ENCODE results near the gene PPL.

DNA sequence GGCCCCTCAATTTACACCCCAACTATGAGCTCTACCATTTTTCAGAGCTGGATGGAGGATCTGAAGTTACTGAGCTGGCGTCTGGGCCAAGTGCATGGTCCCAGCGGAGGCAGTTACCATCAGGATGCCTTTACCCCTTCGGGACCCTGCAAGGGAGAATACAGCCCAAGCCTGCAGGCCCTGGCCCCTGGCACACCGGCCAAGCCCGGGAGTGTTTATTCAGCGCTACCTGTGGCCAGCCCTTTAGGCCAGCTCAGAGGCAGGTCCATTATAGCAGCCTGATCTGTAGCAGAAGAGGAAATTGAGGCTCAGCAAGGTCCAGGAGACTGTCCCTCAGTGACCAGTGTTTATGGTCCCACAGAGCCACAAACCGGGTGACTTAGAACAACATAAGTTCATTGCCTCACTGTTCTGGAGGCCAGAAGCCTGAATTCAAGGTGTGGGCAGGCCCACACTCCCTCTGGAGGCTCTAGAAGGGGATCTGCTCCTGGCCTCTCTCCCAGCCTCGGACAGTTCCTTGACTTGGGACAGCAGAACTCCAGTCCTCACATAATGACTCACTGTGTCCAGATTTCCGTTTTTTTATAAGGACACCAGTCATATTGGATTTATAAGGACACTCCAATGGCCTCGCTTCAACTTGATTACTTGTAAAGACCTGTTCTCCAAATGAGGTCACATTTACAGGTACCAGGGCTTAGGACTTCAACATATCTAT, 29.9 kb upstream of the PPL start:
- TF ChIP-seq EP300 (IDR thresholded peaks at IDR 0.05) (no peak), POLR2A (IDR thresholded peaks at IDR 0.05) (no peak)
- TF ChIP-seq, protein P1, sequence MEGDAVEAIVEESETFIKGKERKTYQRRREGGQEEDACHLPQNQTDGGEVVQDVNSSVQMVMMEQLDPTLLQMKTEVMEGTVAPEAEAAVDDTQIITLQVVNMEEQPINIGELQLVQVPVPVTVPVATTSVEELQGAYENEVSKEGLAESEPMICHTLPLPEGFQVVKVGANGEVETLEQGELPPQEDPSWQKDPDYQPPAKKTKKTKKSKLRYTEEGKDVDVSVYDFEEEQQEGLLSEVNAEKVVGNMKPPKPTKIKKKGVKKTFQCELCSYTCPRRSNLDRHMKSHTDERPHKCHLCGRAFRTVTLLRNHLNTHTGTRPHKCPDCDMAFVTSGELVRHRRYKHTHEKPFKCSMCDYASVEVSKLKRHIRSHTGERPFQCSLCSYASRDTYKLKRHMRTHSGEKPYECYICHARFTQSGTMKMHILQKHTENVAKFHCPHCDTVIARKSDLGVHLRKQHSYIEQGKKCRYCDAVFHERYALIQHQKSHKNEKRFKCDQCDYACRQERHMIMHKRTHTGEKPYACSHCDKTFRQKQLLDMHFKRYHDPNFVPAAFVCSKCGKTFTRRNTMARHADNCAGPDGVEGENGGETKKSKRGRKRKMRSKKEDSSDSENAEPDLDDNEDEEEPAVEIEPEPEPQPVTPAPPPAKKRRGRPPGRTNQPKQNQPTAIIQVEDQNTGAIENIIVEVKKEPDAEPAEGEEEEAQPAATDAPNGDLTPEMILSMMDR (IDR thresholded peaks at IDR 0.05) = no peak

Measured in tibial nerve (tissue), 4 donors.